Smooth muscle cell (in vitro differentiated cells): ENCODE data around the gene CLSTN2. TPM values are rescaled to one million over a fixed set of nuclear protein-coding genes. Genes with fewer than 3 reads are reported as not detected.

Source experiments
- DNase-seq: peaks from one replicate; lab custom pipeline; 2025; ENCODE audit not compliant: unreplicated experiment; lab: John Stamatoyannopoulos, UW
- H2AFZ ChIP-seq: fragments of 200-600 bp; sonication (generic); 2 replicates; pipeline ENCODE4 v1.6.0; 2016; ENCODE audit warnings: antibody characterized with exemption, low read depth, mild to moderate bottlenecking
- H3F3A ChIP-seq: fragments of 200-600 bp; sonication (generic); 2 replicates; pipeline ENCODE4 v1.6.0; 2017; ENCODE audit warnings: antibody characterized with exemption, low read depth
- H3K27ac ChIP-seq: fragments of 200-600 bp; sonication (generic); 2 replicates; pipeline ENCODE4 v1.5.1; 2016; ENCODE audit warnings: low read depth, mild to moderate bottlenecking
- H3K27me3 ChIP-seq: fragments of 200-600 bp; sonication (generic); 2 replicates; pipeline ENCODE4 v1.6.1; 2016; ENCODE audit warnings: low read depth, mild to moderate bottlenecking
- H3K36me3 ChIP-seq: fragments of 200-600 bp; sonication (generic); 2 replicates; pipeline ENCODE4 v1.5.1; 2016; ENCODE audit warnings: low read depth
- H3K4me1 ChIP-seq: fragments of 200-600 bp; sonication (generic); 2 replicates; pipeline ENCODE4 v1.5.1; 2016; ENCODE audit warnings: low read depth
- H3K4me2 ChIP-seq: fragments of 200-600 bp; sonication (generic); 2 replicates; pipeline ENCODE4 v1.6.0; 2016; ENCODE audit warnings: mild to moderate bottlenecking
- H3K4me3 ChIP-seq: fragments of 200-600 bp; sonication (generic); 2 replicates; pipeline ENCODE4 v1.5.1; 2016; ENCODE audit warnings: mild to moderate bottlenecking
- H3K79me2 ChIP-seq: fragments of 200-600 bp; sonication (generic); 2 replicates; pipeline ENCODE4 v1.6.0; 2016; ENCODE audit warnings: low read depth, mild to moderate bottlenecking
- H3K9ac ChIP-seq: fragments of 200-600 bp; sonication (generic); 2 replicates; pipeline ENCODE4 v1.6.0; 2016; ENCODE audit warnings: low read depth
- H3K9me3 ChIP-seq: fragments of 200-600 bp; sonication (generic); replicated peaks from 2 replicates; pipeline ENCODE4 v1.5.1; 2016; ENCODE audit warnings: low read depth
- H4K20me1 ChIP-seq: fragments of 200-600 bp; sonication (generic); 2 replicates; pipeline ENCODE4 v1.6.0; 2016; ENCODE audit warnings: low read depth
- CTCF ChIP-seq: fragments of 200-600 bp; sonication (generic); IDR thresholded peaks from 2 replicates; pipeline ENCODE4 v1.5.1; 2017; ENCODE audit warnings: borderline replicate concordance, mild to moderate bottlenecking, antibody characterized with exemption; ENCODE audit not compliant: insufficient read depth, poor library complexity, severe bottlenecking
- WGBS: methylation state at CpG from one replicate; pipeline ENCODE4 v1.1.7; 2016; ENCODE audit warnings: low lambda C conversion rate; 5-methylcytosine and 5-hydroxymethylcytosine counted together
- polyA plus RNA-seq: library from polyadenylated mRNA; unstranded; fragments of >200 nt; fragmentation: Nextera tagmentation; extraction: Ambion mirVana; gene quantifications from 2 replicates; pipeline ENCODE4 v1.2.1, GENCODE V29; 2016
- total RNA-seq: library from RNA; depleted of rRNA; stranded (reverse); fragments of >200 nt; gene quantifications from 2 replicates; pipeline ENCODE4 v1.2.3, GENCODE V29; 2014

The CLSTN2 gene
- total and polyA plus RNA-seq, 2 experiments from 2014 or later = 0.91 to 1.5 TPM

DNA sequence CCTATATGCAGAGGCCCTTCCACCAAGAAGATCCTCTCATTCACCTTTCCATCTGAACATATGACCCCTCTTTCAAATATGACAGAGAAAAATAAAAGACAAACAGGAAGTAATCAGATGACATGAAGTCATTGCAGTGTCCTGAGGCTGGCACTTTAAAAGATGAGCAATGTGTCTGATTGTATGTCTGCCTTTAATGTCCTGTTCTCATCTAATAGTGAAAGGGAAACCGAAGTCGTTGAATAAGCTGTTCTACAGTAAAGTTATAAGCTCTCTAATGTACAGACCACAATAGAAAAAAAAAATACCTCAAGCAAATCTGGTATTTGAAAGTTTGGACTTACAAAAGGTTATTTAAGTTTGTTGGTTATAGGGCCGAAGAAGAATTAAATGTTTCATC lies 243.0 kb downstream of the CLSTN2 start:
- Histone ChIP-seq H2AFZ (no peak overlapping the region), H3K9me3 (no peaks in the 10 kb centered on the region), H3K27ac (peak overlapping the region; percentile 75), H3K4me2 (peak overlapping the region; percentile 43), H3K4me1 (no peaks in the 10 kb centered on the region), H3K9ac (no peak overlapping the region), H4K20me1 (no peaks in the 10 kb centered on the region), H3K4me3 (no peak overlapping the region), H3K27me3 (no peaks in the 10 kb centered on the region), H3K79me2 (no peaks in the 10 kb centered on the region), H3K36me3 (no peaks in the 10 kb centered on the region), H3F3A (no peaks in the 10 kb centered on the region)
- WGBS = 71% methylated on average over 3 of the region's 3 CpGs
- no peak for TF ChIP-seq CTCF
- DNase-seq = no peak

DNA sequence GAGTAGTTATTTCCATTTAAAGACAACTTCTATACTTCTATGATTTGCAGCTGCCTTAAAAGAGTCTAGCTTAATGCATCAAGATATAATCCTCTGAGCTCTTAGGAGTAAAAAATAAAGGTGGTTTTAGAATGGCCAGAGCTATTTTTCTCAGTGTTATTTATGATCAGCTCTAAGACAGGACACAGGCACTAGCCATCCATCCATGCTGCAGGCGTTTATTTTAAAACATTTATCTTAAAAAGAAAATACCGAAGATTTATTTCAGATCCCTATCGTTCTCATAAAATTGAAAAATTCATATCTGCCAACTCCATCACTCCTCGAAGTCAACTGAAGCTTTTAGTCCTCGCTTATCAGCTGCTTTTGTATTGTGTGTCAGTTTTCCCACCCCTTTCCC lies 243.5 kb downstream of the CLSTN2 start:
- Histone ChIP-seq H3F3A (no peaks in the 10 kb centered on the region), H2AFZ (no peak overlapping the region), H3K4me1 (no peaks in the 10 kb centered on the region), H3K36me3 (no peaks in the 10 kb centered on the region), H3K4me3 (no peak overlapping the region), H3K4me2 (peak overlapping the region; percentile 43), H3K79me2 (no peaks in the 10 kb centered on the region), H4K20me1 (no peaks in the 10 kb centered on the region), H3K9me3 (no peaks in the 10 kb centered on the region), H3K9ac (no peak overlapping the region), H3K27me3 (no peaks in the 10 kb centered on the region), H3K27ac (peak overlapping the region; percentile 75)
- 86% methylated on average over 5 of the region's 5 CpGs for WGBS
- TF ChIP-seq CTCF = no peak
- DNase-seq = no peak

DNA sequence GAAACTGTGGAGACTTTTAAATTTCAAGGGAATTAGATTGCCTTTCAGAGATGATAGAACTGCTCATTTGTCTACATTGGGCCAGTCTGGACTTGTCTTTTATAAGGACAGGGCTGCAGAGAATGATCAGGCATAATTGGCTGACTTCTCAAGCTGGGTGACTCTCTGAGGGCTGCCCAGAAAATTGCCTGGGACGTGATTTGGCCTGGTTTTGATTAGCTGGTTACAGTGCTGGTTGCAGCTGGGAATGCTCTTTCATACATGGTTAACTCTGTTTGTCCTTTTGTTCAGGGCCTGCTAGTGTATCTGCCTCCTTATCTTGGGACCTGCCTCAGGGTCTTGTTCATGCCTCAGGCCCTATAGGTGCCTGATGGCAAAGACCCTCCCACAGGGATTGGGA lies 245.6 kb downstream of the CLSTN2 start:
- no peak for TF ChIP-seq CTCF
- H3K27ac ChIP-seq = no peak overlapping the region
- peak overlapping the region; percentile 19 for H3K4me2 ChIP-seq
- H3K9me3 ChIP-seq = no peaks in the 10 kb centered on the region
- no peaks in the 10 kb centered on the region for H3F3A ChIP-seq
- H3K9ac ChIP-seq = no peak overlapping the region
- H2AFZ ChIP-seq = no peak overlapping the region
- H3K36me3 ChIP-seq = no peaks in the 10 kb centered on the region
- no peaks in the 10 kb centered on the region for H3K4me1 ChIP-seq
- no peaks in the 10 kb centered on the region for H4K20me1 ChIP-seq
- no peaks in the 10 kb centered on the region for H3K27me3 ChIP-seq
- 33% methylated on average over 1 of the region's 1 CpG for whole genome bisulfite sequencing
- DNase-seq = no peak
- H3K79me2 ChIP-seq = no peaks in the 10 kb centered on the region
- no peak overlapping the region for H3K4me3 ChIP-seq

GRCh38 chr3:140185375-140185774 lies 250.4 kb downstream of the CLSTN2 start:
- Histone ChIP-seq H3K9me3 (no peaks in the 10 kb centered on the region), H3K79me2 (no peaks in the 10 kb centered on the region), H3K4me2 (no peak overlapping the region), H3K4me3 (no peak overlapping the region), H3F3A (no peaks in the 10 kb centered on the region), H3K4me1 (no peaks in the 10 kb centered on the region), H3K27me3 (no peaks in the 10 kb centered on the region), H3K27ac (no peak overlapping the region), H3K36me3 (no peaks in the 10 kb centered on the region), H4K20me1 (no peaks in the 10 kb centered on the region), H3K9ac (no peak overlapping the region), H2AFZ (no peak overlapping the region)
- WGBS = 86% methylated on average over 4 of the region's 4 CpGs
- DNase-seq = no peak
- no peak for TF ChIP-seq CTCF
